ENCODE measurements around the gene FEZF2.

- TF ChIP-seq CTCF (IDR thresholded peaks at IDR 0.05) (no peak), EZH2phosphoT487 (IDR thresholded peaks at IDR 0.05) (no peak)
These were observed 13.9 kb upstream of the FEZF2 start for GRCh38 chr3:62387251-62387650.
